ENCODE results near the gene ATMIN. TPM values are rescaled to one million over a fixed set of nuclear protein-coding genes. Genes with fewer than 3 reads are reported as not detected.
A peak's percentile ranks its signal among the peaks of the same experiment; 100 is the strongest.

Gene ATMIN
- total and polyA plus RNA-seq, 2 of the 13 experiments (the other 11 are each of a cell fraction or from before 2014, with no cell fraction given), result 34.6 to 60.4 TPM

DNA sequence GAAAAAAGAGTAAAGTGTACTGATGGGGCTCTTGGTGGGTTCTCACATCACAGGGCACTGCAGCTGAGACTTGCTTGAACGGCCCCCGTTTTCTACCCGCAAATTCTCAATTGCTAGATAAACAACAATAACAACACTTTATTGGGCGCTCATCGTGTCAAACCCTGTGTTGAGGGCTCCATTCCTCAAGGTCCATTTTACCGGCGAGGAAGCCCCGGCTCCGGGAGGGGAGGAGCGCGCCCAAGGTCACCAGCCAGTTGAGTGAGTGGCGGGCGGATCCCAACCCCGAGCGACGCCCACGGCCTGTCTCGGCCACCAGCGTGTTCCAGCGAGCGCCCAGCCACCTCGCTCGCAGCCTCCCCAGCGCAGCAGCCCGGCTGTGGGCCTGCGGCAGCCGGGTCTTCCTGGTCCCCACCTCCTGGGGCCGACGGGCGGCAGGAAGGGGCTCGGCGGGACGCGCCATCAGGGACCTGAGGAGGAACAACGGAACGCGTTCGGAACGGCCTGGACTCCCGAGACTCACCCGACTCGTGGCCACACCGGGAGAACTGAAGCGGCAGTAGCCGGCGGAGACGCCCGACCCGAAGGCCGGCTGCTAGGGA is 29.3 kb upstream of the ATMIN start (continued):
- TF ChIP-seq HNF1A (IDR thresholded peaks at IDR 0.05; ENCODE audit: low read depth) (no peak), HNF1A (CRISPR knock-in tag; IDR thresholded peaks at IDR 0.05; ENCODE audit: borderline replicate concordance) (0 out of 2 replicates have a peak, but pooled peaks have one; percentile 58), AHR (CRISPR knock-in tag; IDR thresholded peaks at IDR 0.05) (no peak), GFI1 (CRISPR knock-in tag; IDR thresholded peaks at IDR 0.05; ENCODE audit: borderline replicate concordance) (no peak), ZNF331 (CRISPR knock-in tag; IDR thresholded peaks at IDR 0.05) (0 out of 2 replicates have a peak, but pooled peaks have one; percentile 8), DNMT1 (CRISPR knock-in tag; IDR thresholded peaks at IDR 0.05) (peak; percentile 67), TGIF2 (CRISPR knock-in tag; IDR thresholded peaks at IDR 0.05) (peak; percentile 71), ZNF792 (CRISPR knock-in tag; IDR thresholded peaks at IDR 0.05) (peak; percentile 69; the same call in 1 of the 2 replicates), RBM39 (IDR thresholded peaks at IDR 0.05; ENCODE audit: low read depth, low read length, poor library complexity, severe bottlenecking) (peak; percentile 23), ZNF746 (CRISPR knock-in tag; IDR thresholded peaks at IDR 0.05) (peak; percentile 53; the same call in 1 of the 2 replicates), ZKSCAN8 (CRISPR knock-in tag; IDR thresholded peaks at IDR 0.05; ENCODE audit: borderline replicate concordance) (no peak; the same call in 1 of the 2 replicates), FOSL2 (CRISPR knock-in tag; IDR thresholded peaks at IDR 0.05) (no peak), MEIS1 (CRISPR knock-in tag; IDR thresholded peaks at IDR 0.05; ENCODE audit: borderline replicate concordance) (peak; percentile 3; the same call in 1 of the 2 replicates), AGO1 (IDR thresholded peaks at IDR 0.05; ENCODE audit: low read depth, low read length, poor library complexity, severe bottlenecking) (peak; percentile 7), ZNF296 (CRISPR knock-in tag; conservative IDR thresholded peaks at IDR 0.05) (peak; percentile 92), ISX (CRISPR knock-in tag; conservative IDR thresholded peaks at IDR 0.05) (peak; percentile 18; the same call in 1 of the 2 replicates), ZNF574 (CRISPR knock-in tag; IDR thresholded peaks at IDR 0.05) (0 out of 2 replicates have a peak, but pooled peaks have one; percentile 39), MED13 (CRISPR knock-in tag; IDR thresholded peaks at IDR 0.05) (no peak; the same call in none of the 2 replicates), MTERF4 (CRISPR knock-in tag; IDR thresholded peaks at IDR 0.05) (peak; percentile 42), ZNF788 (CRISPR knock-in tag; IDR thresholded peaks at IDR 0.05; ENCODE audit: borderline replicate concordance) (peak; percentile 18; the same call in 1 of the 2 replicates)
